Measurements from ENCODE around the gene DCC.

The DCC gene

GRCh38 chr18:53114441-53114840 is 774.4 kb downstream of the DCC start:
- DNase-seq, result no peak

GRCh38 chr18:53115876-53116585 is 776.0 kb downstream of the DCC start:
- no peak for DNase-seq

GRCh38 chr18:53117851-53118250 is 777.9 kb downstream of the DCC start:
- no peak for DNase-seq

- no peak for DNase-seq
These were observed 786.2 kb downstream of the DCC start for GRCh38 chr18:53126210-53126609.

GRCh38 chr18:53131001-53131400 is 791.0 kb downstream of the DCC start:
- DNase-seq, result no peak

GRCh38 chr18:53134711-53135110 is 794.7 kb downstream of the DCC start:
- DNase-seq, result no peak

- DNase-seq, result no peak
These were observed 795.7 kb downstream of the DCC start for GRCh38 chr18:53135654-53136053.

- DNase-seq, result no peak
These were observed 799.9 kb downstream of the DCC start for GRCh38 chr18:53139746-53140500.

GRCh38 chr18:53142005-53142404 is 802.0 kb downstream of the DCC start:
- DNase-seq, result no peak

- DNase-seq, result no peak
These were observed 807.5 kb downstream of the DCC start for GRCh38 chr18:53147472-53147871.

- no peak for DNase-seq
These were observed 808.1 kb downstream of the DCC start for GRCh38 chr18:53148123-53148522.

- no peak for DNase-seq
These were observed 812.5 kb downstream of the DCC start for GRCh38 chr18:53152476-53152875.

- no peak for DNase-seq
These were observed 813.3 kb downstream of the DCC start for GRCh38 chr18:53153281-53153680.

- DNase-seq, result no peak
These were observed 813.8 kb downstream of the DCC start for GRCh38 chr18:53153800-53154199.

GRCh38 chr18:53165770-53166169 is 825.8 kb downstream of the DCC start:
- no peak for DNase-seq

- no peak for DNase-seq
These were observed 829.3 kb downstream of the DCC start for GRCh38 chr18:53169346-53169745.

- DNase-seq, result no peak
These were observed 851.6 kb downstream of the DCC start for GRCh38 chr18:53191634-53192033.

- no peak for DNase-seq
These were observed 853.9 kb downstream of the DCC start for GRCh38 chr18:53193870-53194269.

- DNase-seq, result no peak
These were observed 879.9 kb downstream of the DCC start for GRCh38 chr18:53219853-53220252.

- no peak for DNase-seq
These were observed 884.3 kb downstream of the DCC start for GRCh38 chr18:53224128-53224778.

GRCh38 chr18:53225567-53226325 is 885.7 kb downstream of the DCC start:
- DNase-seq, result no peak

- DNase-seq, result no peak
These were observed 894.6 kb downstream of the DCC start for GRCh38 chr18:53234610-53235009.

GRCh38 chr18:53241161-53241560 is 901.2 kb downstream of the DCC start:
- no peak for DNase-seq
